HG03097 (cell line): Measurements from ENCODE around the gene NCKAP5.

Experiments
- ATAC-seq: cut with Tn5 transposase; IDR thresholded peaks from one replicate; pipeline ENCODE4 v1.9.1; 2021; ENCODE audit not compliant: unreplicated experiment, low FRiP score

Gene NCKAP5

GRCh38 chr2:133130548-133131246 is 437.6 kb downstream of the NCKAP5 start:
- no peak for ATAC-seq

- no peak for ATAC-seq
Measured at GRCh38 chr2:133124446-133124845, 443.8 kb downstream of the NCKAP5 start.

GRCh38 chr2:133123904-133124303 is 444.4 kb downstream of the NCKAP5 start:
- ATAC-seq: no peak

DNA sequence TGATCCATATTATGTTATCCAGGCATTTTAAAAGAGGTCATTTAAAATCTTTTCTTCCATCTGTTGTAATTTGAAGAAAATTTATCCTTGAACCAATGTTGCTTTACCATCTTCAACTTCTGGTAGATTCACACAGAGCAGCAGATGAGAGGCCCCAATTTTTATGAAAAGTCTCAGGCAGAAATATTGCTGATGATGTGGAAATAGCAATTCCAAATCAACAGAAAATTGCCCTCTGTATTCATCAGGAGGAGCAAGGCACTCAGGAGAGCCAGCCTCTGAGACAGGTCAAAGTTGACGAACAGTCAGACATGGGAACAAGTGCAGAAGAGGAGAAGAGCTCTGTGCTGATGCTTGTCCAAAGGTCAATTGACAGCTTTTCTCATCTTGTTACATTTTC is 444.9 kb downstream of the NCKAP5 start:
- no peak for ATAC-seq

- ATAC-seq: no peak
Measured at GRCh38 chr2:133122529-133122928, 445.7 kb downstream of the NCKAP5 start.

- no peak for ATAC-seq
Measured at GRCh38 chr2:133120310-133120709, 448.0 kb downstream of the NCKAP5 start.

GRCh38 chr2:133110201-133110600 is 458.1 kb downstream of the NCKAP5 start:
- no peak for ATAC-seq

- ATAC-seq: no peak
Measured at GRCh38 chr2:133109772-133110171, 458.5 kb downstream of the NCKAP5 start.

DNA sequence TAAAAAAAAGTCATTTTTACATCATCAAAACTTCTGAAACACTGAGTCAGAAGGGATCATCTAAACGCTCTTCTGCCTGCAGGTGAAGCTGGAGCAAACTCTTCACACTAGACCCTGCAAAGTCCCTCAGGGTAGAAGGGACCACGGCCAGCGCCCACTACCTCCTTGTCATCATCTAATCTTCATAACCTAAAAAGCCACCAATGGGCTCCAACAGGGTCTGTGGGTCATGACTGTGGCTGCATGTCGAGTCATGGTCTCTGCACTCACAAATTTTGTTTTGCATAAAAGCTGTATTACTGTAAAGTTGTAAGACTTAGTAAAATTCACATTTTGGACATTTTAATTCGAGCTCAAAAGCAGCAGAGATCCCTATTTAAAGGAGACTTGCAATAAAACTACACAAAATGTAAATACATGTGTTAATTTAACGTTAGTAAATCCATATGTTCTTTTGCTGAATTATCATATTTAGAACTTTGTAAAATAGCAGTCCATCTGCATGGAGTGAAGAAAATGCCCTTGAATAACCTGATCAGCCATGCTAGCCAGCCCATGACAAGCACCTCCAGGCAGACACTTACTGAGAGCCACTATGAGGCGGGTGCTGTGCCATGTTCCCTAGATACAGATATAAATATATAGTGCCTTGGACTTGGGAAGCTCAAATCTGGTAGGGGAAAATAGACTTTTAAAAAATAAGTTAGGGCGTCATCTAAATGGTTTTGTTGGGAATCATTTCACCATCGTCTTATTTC is 461.0 kb downstream of the NCKAP5 start:
- no peak for ATAC-seq

DNA sequence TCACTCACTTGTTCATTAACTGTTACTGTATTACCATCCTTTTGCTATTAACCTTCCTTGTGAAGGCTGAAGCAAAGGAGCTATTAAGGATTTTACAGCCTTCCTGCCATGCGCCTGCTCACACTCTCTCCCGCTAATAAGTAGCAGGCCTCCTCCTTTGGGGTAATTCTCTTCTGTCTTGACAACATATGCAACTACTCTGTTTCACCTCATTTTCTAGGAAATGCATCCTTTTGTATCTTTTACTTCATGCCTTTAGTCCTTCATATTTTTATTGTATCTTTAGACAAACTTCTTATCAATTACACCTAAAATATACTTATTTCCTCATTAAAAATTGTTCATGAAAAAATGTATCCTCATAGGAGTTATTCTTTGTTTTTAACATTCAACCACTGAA is 463.4 kb downstream of the NCKAP5 start:
- no peak for ATAC-seq

DNA sequence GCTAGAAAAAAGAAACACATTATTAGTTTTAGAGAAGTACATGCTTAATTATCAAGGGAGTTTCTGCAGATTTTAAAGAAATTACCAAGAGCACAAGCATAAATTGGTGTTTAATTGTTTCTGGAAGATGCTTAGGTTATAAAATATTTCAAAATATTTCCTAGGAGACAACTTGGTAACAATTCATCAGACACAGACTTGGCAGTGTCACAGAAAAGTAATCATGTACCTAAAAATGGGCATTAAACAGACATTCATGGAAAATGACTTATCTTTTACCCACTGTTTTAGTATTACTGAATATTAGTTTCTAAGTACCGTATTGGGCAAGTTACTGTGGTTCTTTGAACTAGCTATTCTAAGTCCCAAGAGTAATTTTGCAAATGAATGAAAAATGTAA is 469.5 kb downstream of the NCKAP5 start:
- no peak for ATAC-seq

- ATAC-seq: no peak
Measured at GRCh38 chr2:133097666-133098065, 470.6 kb downstream of the NCKAP5 start.

DNA sequence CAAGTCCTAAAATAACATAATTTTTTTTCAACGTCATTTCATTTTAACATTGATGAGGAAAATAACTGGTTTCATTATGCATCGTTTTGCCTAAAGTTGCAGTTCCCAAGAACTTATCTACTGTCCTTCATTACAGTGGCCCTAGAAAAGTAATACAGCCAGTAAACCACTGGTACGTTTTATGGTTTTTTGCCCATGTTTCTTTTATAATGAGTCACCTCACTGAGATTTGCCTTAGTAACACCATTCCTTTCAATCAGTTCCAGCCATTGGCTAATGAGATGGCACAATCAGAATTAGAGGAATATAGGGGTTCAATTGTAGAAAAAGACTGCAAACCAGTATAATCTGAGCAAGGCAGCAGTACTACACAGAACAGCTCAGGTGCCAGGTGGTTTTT is 475.7 kb downstream of the NCKAP5 start:
- no peak for ATAC-seq

DNA sequence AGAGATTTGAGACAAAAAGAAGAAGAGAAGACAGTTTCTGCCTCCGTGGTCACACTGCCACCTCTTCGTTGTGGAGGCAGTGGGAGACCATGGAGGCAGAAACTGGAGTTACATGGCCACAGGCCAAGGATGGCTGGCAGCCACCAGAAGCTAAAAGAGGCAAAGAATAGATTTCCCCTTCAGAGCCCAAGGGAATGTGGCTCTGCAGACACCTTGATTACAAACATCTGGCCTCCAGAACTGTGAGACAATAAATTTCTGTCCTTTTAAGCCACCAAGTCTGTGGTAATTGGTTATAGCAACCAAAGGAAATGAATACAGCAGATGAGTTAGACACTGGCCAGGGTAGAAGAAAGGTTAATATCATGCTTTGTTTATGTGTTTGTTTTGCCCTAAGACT is 477.9 kb downstream of the NCKAP5 start:
- no peak for ATAC-seq

DNA sequence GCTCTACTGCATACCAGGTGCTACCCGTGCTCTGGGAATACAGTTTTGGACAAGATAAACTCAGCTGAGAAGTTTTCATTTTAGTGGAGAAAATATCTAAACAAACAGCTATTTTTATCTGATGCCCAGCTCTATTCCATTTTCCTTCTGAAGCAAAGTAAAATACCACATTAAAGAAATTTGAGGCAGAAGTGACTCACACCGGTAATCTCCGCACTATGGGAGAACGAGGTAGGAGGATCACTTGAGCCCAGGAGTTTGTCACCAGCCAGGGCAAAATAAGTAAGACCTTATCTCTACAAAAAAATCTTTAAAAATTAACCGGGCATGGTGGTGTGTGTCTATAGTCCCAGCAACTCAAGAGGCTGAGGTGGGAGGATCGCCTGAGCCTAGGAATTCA is 482.1 kb downstream of the NCKAP5 start:
- ATAC-seq: no peak

DNA sequence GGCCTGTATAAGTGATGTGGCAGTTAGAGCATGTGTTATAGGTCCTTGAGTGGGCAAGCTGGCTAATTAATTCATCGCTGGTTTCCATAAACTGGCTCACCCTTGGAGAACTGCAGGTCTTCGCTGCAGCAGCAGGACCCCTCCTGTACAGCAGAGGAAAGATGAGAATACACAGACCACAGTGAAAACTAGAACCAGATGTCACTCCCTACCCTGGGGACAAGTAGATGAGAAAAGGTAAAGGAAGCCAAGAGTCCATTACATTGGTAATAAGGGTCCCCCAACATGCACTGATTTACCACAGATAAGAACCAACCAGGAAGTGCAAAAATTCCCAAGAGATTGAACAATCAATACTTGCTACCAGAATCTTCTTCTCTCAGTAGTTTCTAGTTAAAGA is 482.6 kb downstream of the NCKAP5 start:
- ATAC-seq: no peak

DNA sequence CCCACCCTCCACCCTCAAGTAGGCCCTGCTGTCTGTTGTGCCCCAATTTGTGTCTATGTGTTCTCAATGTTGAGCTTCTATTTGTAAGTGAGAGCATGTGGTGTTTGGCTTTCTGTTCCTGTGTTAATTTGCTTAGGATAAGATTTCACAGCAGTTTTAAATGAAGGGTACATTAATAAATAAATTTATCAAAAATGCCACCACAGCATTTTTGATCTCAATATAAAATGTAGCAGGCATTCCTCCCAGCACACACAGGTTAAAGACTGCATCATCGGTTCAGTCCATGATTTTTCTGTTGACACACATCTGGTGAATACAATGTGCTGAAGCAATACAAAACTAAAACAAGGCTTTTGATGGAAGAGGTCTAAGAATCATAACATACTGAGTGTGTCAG is 486.2 kb downstream of the NCKAP5 start:
- ATAC-seq: no peak

- no peak for ATAC-seq
Measured at GRCh38 chr2:133080822-133081221, 487.4 kb downstream of the NCKAP5 start.

- no peak for ATAC-seq
Measured at GRCh38 chr2:133078667-133079411, 489.4 kb downstream of the NCKAP5 start.

DNA sequence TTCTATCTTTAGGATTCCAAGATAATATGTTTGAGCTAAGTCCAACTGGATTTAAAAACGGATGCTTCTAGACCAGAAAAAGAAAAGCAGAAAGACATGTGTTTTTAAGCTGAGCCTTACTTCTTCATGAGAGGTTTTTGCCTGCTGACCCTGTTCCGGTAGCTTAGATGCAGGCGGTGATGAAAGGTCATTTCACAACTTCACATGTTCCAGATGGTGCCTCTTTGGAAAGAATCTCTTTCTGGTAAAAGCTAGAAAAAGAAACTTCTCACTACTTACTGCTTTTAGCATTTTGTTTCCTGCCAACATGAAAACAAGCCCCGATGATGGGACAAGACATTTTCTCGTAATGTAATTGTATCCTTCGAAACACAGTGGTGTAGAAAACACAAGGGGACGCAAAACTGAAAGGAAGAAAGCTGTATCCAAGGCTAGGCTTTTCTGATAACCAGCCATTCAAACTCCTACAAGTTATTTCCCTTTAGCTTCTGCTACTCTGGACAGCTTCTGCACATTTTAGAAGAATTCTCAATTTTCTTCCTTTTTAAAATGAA is 490.9 kb downstream of the NCKAP5 start:
- ATAC-seq: no peak
